PC-3 (cell line): ENCODE data around the gene TAF11L14. TPM values are rescaled to one million over a fixed set of nuclear protein-coding genes. Genes with fewer than 3 reads are reported as not detected.
A peak's percentile ranks its signal among the peaks of the same experiment; 100 is the strongest.

Experiments used
- ATAC-seq: fragments of 200-7000 bp; cut with Tn5 transposase; 2 replicates; pipeline ENCODE4 v1.9.1; 2020; ENCODE audit warnings: mild to moderate bottlenecking, moderate library complexity
- BruUV-seq: library from RNA; stranded (reverse); fragments of 400-500 nt; replicated peaks from 2 replicates; lab custom pipeline; 2021; lab: Mats Ljungman, UMichigan
- CTCF ChIA-PET: fragments of 300-600 bp; sonication (Branson Sonifier 250); formaldehyde crosslinking; loops from one replicate; lab custom pipeline; 2022; ENCODE audit warnings: antibody characterized with exemption; lab: Charles Lee
- POLR2A ChIA-PET: fragments of 300-600 bp; sonication (Branson Sonifier 250); formaldehyde crosslinking; loops from one replicate; lab custom pipeline; 2022; ENCODE audit warnings: antibody characterized with exemption; ENCODE audit not compliant: unreplicated experiment; lab: Charles Lee
- DNase-seq: peaks from one replicate; pipeline ENCODE4 v3.0.0-alpha.2; 2015
- H2AFZ ChIP-seq: fragments of 300-600 bp; sonication (generic); 2 replicates; pipeline ENCODE4 v1.6.0; 2016; ENCODE audit warnings: antibody characterized with exemption, low read length
- H3F3A ChIP-seq: fragments of 300-600 bp; sonication (generic); one replicate; pipeline ENCODE4 v1.6.0; 2017; ENCODE audit warnings: antibody characterized with exemption, low read length, control low read depth, mild to moderate bottlenecking; ENCODE audit not compliant: unreplicated experiment
- H3K27ac ChIP-seq: fragments of 300-600 bp; sonication (generic); 2 replicates; pipeline ENCODE4 v1.5.1; 2016; ENCODE audit warnings: mild to moderate bottlenecking, low read length
- H3K27me3 ChIP-seq: fragments of 300-600 bp; sonication (generic); 2 replicates; pipeline ENCODE4 v1.6.1; 2016; ENCODE audit warnings: low read length, mixed read lengths
- H3K36me3 ChIP-seq: fragments of 300-600 bp; sonication (generic); 2 replicates; pipeline ENCODE4 v1.6.1; 2016; ENCODE audit warnings: low read depth, mixed run types, low read length, mixed read lengths
- H3K4me1 ChIP-seq: fragments of 300-600 bp; sonication (generic); 2 replicates; pipeline ENCODE4 v1.5.1; 2016; ENCODE audit warnings: low read length; ENCODE audit not compliant: insufficient read depth
- H3K4me2 ChIP-seq: fragments of 300-600 bp; sonication (generic); 2 replicates; pipeline ENCODE4 v1.6.0; 2016; ENCODE audit warnings: low read length
- H3K4me3 ChIP-seq: fragments of 300-600 bp; sonication (generic); 2 replicates; pipeline ENCODE4 v1.5.1; 2016; ENCODE audit warnings: mild to moderate bottlenecking, low read length, mixed read lengths
- H3K79me2 ChIP-seq: fragments of 300-600 bp; sonication (generic); 2 replicates; pipeline ENCODE4 v1.6.1; 2017; ENCODE audit warnings: low read length, mixed read lengths
- H3K9ac ChIP-seq: fragments of 300-600 bp; sonication (generic); 2 replicates; pipeline ENCODE4 v1.6.0; 2016; ENCODE audit warnings: mild to moderate bottlenecking, low read length
- H3K9me2 ChIP-seq: fragments of 300-600 bp; sonication (generic); replicated peaks from 2 replicates; pipeline ENCODE4 v1.6.1; 2016; ENCODE audit warnings: mixed run types, low read length, mixed read lengths
- H3K9me3 ChIP-seq: fragments of 300-600 bp; sonication (generic); 2 replicates; pipeline ENCODE4 v1.6.1; 2016; ENCODE audit warnings: low read length, mixed read lengths
- H4K20me1 ChIP-seq: fragments of 300-600 bp; sonication (generic); 2 replicates; pipeline ENCODE4 v1.6.1; 2016; ENCODE audit warnings: low read length, mixed read lengths
- EZH2 ChIP-seq: fragments of 300-600 bp; sonication (generic); IDR thresholded peaks from one replicate; pipeline ENCODE4 v1.6.1; 2017; ENCODE audit warnings: antibody characterized with exemption, mild to moderate bottlenecking, low read length; ENCODE audit not compliant: unreplicated experiment
- EZH2phosphoT487 ChIP-seq: fragments of 300-600 bp; sonication (generic); IDR thresholded peaks from 2 replicates; pipeline ENCODE4 v1.6.1; 2018; ENCODE audit warnings: mild to moderate bottlenecking, antibody characterized with exemption, low read length, borderline replicate concordance
- intact Hi-C: fragments of 100-400 bp; cut with micrococcal nuclease; formaldehyde crosslinking; loops from 2 replicates; pipeline ENCODE4 v1.9.0; 2023
- total RNA-seq: library from RNA; depleted of rRNA; stranded (reverse); fragments of >200 nt; gene quantifications from 2 replicates; pipeline ENCODE4 v1.2.3, GENCODE V29; 2014; rRNA removed
- TF ChIP-seq, protein P1 (sequence below): fragments of 300-600 bp; sonication (generic); conservative IDR thresholded peaks from 2 replicates; pipeline ENCODE4 v1.5.1; 2017; ENCODE audit warnings: antibody characterized with exemption, low read depth, mild to moderate bottlenecking, low read length

Gene TAF11L14
- total RNA-seq, 1 experiment from 2014 or later, result not detected

DNA sequence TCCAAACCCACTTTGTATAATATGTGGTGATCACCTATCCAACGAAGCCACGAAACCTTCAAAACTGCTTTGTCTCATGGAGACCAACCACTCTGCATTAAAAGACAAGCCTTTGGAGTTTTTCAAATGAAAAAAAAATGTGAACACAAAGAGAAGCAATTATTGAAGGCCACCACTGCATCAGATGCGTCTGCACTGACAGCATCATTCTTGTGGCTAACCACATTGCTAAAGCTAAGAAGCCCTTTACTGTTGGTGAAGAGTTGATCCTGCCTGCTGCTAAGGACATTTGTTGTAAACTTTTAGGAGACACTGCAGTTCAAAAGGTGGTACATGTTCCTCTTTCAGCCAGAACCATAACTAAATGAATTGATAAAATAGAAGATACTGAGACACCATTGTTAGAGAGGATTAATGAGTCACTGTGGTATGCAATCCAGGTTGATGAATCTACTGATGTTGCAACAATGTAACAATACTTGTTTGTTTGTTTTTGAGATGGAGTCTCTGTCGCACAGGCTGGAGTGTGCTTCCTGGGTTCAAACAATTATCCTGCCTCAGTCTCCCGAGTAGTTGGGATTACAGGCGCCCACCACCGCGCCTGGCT, 45.4 kb downstream of the TAF11L14 start:
- no peaks in the 10 kb centered on the region for H3K27me3 ChIP-seq
- TF ChIP-seq, protein P1, sequence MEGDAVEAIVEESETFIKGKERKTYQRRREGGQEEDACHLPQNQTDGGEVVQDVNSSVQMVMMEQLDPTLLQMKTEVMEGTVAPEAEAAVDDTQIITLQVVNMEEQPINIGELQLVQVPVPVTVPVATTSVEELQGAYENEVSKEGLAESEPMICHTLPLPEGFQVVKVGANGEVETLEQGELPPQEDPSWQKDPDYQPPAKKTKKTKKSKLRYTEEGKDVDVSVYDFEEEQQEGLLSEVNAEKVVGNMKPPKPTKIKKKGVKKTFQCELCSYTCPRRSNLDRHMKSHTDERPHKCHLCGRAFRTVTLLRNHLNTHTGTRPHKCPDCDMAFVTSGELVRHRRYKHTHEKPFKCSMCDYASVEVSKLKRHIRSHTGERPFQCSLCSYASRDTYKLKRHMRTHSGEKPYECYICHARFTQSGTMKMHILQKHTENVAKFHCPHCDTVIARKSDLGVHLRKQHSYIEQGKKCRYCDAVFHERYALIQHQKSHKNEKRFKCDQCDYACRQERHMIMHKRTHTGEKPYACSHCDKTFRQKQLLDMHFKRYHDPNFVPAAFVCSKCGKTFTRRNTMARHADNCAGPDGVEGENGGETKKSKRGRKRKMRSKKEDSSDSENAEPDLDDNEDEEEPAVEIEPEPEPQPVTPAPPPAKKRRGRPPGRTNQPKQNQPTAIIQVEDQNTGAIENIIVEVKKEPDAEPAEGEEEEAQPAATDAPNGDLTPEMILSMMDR, result no peak
- TF ChIP-seq EZH2, result no peak
- TF ChIP-seq EZH2phosphoT487, result no peak
- ATAC-seq (no peak; the same call in 1 of the 2 replicates), DNase-seq (peak; percentile 85)
- no peaks in the 10 kb centered on the region for H3K36me3 ChIP-seq
- intact Hi-C loops, result no loop called here
- no peak overlapping the region for H2AFZ ChIP-seq
- no peaks in the 10 kb centered on the region for H3F3A ChIP-seq
- no peaks in the 10 kb centered on the region for H3K9me3 ChIP-seq
- no peak overlapping the region for H3K4me3 ChIP-seq
- H3K79me2 ChIP-seq, result no peaks in the 10 kb centered on the region
- CTCF ChIA-PET, result no interaction called here
- no peaks in the 10 kb centered on the region for H4K20me1 ChIP-seq
- H3K4me2 ChIP-seq, result peak overlapping the region; percentile 17; the same call in 1 of the 2 replicates
- peaks cover 15% of the 10 kb centered on the region for H3K4me1 ChIP-seq
- no peak overlapping the region for H3K9ac ChIP-seq
- H3K9me2 ChIP-seq, result no peaks in the 10 kb centered on the region
- BruUV-seq, result no TSS peak
- POLR2A ChIA-PET, result no interaction called here
- H3K27ac ChIP-seq, result peak overlapping the region; percentile 8

DNA sequence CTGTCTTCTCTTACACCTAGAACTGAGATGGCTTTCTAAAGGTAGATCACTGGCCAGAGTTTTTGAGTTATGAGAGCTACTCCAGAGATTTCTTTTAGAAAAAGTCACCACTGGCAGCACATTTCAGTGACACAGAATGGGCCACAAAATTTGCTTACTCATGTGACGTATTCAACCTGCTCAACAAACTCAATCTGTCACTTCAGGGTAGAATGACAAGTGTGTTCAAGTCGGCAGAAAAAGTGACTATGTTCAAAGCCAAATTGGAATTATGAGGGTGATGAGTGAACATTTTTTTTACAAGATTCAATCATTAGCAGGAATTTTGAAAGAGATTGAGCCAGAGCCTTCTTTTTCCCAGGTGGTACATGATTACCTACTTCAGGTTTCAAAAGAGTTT, 46.5 kb downstream of the TAF11L14 start:
- H3F3A ChIP-seq, result no peaks in the 10 kb centered on the region
- H3K9ac ChIP-seq, result no peak overlapping the region
- no peaks in the 10 kb centered on the region for H4K20me1 ChIP-seq
- BruUV-seq, result no TSS peak
- H3K36me3 ChIP-seq, result no peaks in the 10 kb centered on the region
- ATAC-seq (no peak), DNase-seq (no peak)
- CTCF ChIA-PET, result no interaction called here
- H3K9me3 ChIP-seq, result no peaks in the 10 kb centered on the region
- no peak overlapping the region for H3K4me3 ChIP-seq
- intact Hi-C loops, result no loop called here
- POLR2A ChIA-PET, result no interaction called here
- H3K27ac ChIP-seq, result no peak overlapping the region
- H3K4me2 ChIP-seq, result no peak overlapping the region
- no peaks in the 10 kb centered on the region for H3K9me2 ChIP-seq
- H3K79me2 ChIP-seq, result no peaks in the 10 kb centered on the region
- peaks cover 15% of the 10 kb centered on the region for H3K4me1 ChIP-seq
- TF ChIP-seq, protein P1, result no peak
- TF ChIP-seq EZH2phosphoT487 (no peak), EZH2 (no peak)
- H2AFZ ChIP-seq, result no peak overlapping the region
- H3K27me3 ChIP-seq, result no peaks in the 10 kb centered on the region

Other genes with a start within 250 kb of the TAF11L14 start
- not detected in 2 replicates for gene TAF11L2, start 136.2 kb upstream of the TAF11L14 start, total RNA-seq
- not detected in 2 replicates for gene TAF11L3, start 116.1 kb upstream of the TAF11L14 start, total RNA-seq
- not detected in 2 replicates for gene TAF11L4, start 112.7 kb upstream of the TAF11L14 start, total RNA-seq
- gene TAF11L5, start 109.2 kb upstream of the TAF11L14 start, total RNA-seq, result not detected in 2 replicates
- gene TAF11L6, start 105.8 kb upstream of the TAF11L14 start, total RNA-seq, result not detected in 2 replicates
- gene TAF11L7, start 48.7 kb upstream of the TAF11L14 start, total RNA-seq, result not detected in 2 replicates
- not detected in 2 replicates for gene TAF11L8, start 43.5 kb upstream of the TAF11L14 start, total RNA-seq
- not detected in 2 replicates for gene TAF11L9, start 40.1 kb upstream of the TAF11L14 start, total RNA-seq
- not detected in 2 replicates for gene TAF11L10, start 36.6 kb upstream of the TAF11L14 start, total RNA-seq
- gene TAF11L11, start 30.3 kb upstream of the TAF11L14 start, total RNA-seq, result not detected in 2 replicates
- gene TAF11L12, start 24.1 kb upstream of the TAF11L14 start, total RNA-seq, result not detected in 2 replicates
- gene TAF11L13, start 2.4 kb upstream of the TAF11L14 start, total RNA-seq, result not detected in 2 replicates